Activated T-helper 2 cell treated with anti-CD3 and anti-CD28 coated beads, Interferon-gamma antibody, Interleukin-2, Interleukin-4, amounts not matched to agents 10 μg/mL and 5 μg/mL and 100 μg/mL, durations not matched to agents 14 hours and 24 hours and 36 hours (primary cell): ENCODE results near the gene WDR86. TPM values are rescaled to one million over a fixed set of nuclear protein-coding genes. Genes with fewer than 3 reads are reported as not detected.

Experiments used
- DNase-seq: peaks from one replicate; pipeline ENCODE4 v3.0.0; 2021; ENCODE audit warnings: low spot score
- H3K27ac Mint-ChIP-seq: one replicate; pipeline ENCODE4 v1.8.0; 2021; ENCODE audit warnings: mixed read lengths
- H3K27me3 Mint-ChIP-seq: one replicate; pipeline ENCODE4 v1.8.0; 2021; ENCODE audit warnings: low read depth, mixed read lengths
- H3K36me3 Mint-ChIP-seq: one replicate; pipeline ENCODE4 v1.8.0; 2021; ENCODE audit warnings: low read depth, mixed read lengths
- H3K4me1 Mint-ChIP-seq: one replicate; pipeline ENCODE4 v1.8.0; 2021; ENCODE audit warnings: low read depth, mixed read lengths
- H3K4me3 Mint-ChIP-seq: one replicate; pipeline ENCODE4 v1.8.0; 2021; ENCODE audit warnings: low read depth, mild to moderate bottlenecking, moderate library complexity, mixed read lengths
- H3K9me3 Mint-ChIP-seq: one replicate; pipeline ENCODE4 v1.8.0; 2021; ENCODE audit warnings: mixed read lengths
- intact Hi-C: fragments of 100-400 bp; cut with micrococcal nuclease; formaldehyde crosslinking; loops from one replicate; pipeline ENCODE4 v1.15.1; 2023
- total RNA-seq: library from RNA; stranded (reverse); gene quantifications from 2 replicates; pipeline ENCODE4 v1.2.3, GENCODE V29; 2022

The WDR86 gene
- total RNA-seq, 1 donor from 2014 or later: not detected

DNA sequence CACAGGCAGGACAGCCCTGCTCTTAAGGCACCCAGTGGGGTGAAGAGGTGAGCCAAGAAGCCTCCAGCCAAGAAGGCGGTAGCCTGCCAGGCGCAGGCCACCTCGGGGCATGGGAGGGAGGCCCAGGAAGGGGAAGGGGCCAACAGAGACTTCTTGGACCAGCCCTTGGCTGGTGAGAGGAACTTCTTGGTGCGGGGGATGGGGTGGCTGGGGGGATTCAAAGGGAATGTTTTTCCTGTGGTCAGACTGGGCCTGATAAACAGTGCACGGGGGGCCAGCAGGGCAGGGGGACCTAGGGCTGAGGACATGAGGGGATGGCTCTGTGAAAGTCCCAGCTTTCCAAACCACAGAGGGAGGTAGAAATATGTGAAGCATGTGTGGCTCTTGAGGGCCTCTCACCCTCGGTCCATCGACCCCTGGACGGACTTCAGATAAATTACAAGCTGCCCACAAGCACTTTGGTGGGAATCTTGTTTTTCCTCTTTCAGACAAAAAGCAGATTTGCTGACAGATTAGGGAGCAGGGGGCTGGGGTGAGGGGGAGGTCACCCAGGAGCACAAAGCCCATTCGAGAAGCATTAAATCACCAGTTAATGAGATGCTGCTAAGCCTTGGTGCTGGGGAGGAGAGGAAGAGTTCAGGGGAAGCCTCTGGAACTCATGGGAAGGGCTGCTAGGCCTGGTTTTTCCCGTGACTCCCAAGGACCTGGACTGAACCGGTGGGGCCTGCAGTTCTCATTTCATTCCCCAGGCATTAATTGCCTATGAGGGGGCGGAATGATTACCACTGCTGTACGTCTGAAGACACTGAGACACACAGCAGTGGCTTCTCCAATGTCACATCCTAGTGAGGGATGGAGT lies 18.8 kb upstream of the WDR86 start:
- Mint-ChIP-seq H3K27ac (no peak overlapping the region), H3K36me3 (no peaks in the 10 kb centered on the region), H3K27me3 (peaks cover 8% of the 10 kb centered on the region), H3K4me1 (peaks cover 34% of the 10 kb centered on the region), H3K4me3 (no peak overlapping the region), H3K9me3 (no peaks in the 10 kb centered on the region)
- no peak for DNase-seq
- intact Hi-C loops: loop anchor here (2.0 kb wide), 1 partner anchor 14 kb away; no protein-coding TSS in a partner anchor

DNA sequence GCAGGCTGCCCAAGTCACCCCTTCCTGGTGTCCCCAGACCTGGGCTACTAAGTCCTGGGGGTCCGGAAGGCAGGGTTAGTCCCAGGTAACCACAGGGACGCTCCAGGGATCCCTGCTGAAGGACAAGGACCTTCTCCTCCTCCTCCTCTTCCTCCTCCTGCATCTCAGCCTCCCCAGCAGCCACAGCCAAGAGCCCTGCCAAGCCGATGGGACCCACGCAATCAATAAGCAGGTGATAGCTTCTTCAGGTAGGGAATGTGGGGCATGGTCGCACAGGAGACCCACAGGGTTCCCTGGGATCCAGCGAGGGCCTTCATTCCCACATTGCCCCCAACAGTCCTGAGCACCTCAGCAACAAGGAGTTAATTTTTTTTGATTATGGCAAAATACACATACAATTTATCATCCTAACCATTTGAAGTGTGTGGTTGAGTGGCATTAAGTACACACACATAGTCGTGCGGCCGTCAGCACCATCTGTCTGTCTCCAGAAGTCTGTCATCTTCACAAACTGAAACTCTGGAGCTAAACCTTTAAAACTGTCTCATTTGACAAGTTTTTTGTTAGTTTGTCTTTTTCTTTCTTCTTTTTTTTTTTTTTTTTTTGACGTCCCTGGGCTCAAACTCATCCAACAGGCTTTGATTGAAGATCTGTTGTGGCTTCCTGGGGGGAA lies 18.0 kb upstream of the WDR86 start:
- H3K9me3 Mint-ChIP-seq: no peaks in the 10 kb centered on the region
- H3K27ac Mint-ChIP-seq: no peak overlapping the region
- intact Hi-C loops: loop anchor here (2.0 kb wide), 1 partner anchor 13 kb away; no protein-coding TSS in a partner anchor
- H3K36me3 Mint-ChIP-seq: no peaks in the 10 kb centered on the region
- no peak overlapping the region for H3K4me3 Mint-ChIP-seq
- H3K4me1 Mint-ChIP-seq: peaks cover 27% of the 10 kb centered on the region
- DNase-seq: no peak
- H3K27me3 Mint-ChIP-seq: peaks cover 9% of the 10 kb centered on the region

DNA sequence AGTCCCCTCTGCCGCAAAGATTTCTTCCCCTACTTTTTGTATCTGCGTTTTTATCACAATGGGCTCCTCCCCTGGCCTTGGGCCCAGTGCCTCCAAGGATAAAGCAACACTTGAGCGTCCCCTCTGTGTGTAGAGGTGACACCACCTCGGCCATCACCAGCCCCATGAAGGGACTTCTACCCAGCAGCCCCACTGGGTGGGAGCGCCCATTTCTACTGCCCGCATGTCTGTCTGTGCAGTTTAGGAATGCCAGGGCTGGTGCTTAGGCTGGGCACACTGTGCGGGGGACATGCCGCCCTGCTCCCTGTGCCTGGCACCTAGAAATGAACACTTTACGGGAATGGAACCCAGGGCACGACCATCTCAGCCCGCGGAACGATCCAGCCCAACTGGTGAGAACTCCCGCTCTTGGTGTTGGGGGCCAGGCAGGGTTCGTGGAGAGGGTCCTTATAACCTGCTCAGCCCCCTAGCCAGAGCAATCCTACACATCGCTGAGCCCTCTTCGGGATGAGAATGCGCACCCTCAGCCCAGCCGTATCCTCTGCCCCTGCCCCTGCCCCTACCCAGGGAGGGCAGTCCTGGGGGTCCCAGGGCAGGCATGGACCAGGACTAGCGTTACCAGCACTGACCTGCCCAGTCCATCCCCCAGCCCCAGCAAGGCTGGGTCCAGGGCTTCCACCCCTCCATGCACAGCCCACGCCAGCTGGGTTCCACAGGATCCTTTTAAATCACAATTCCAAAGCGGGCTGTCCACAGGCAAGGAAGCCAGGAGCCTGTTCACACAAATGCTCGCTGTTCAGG lies 17.3 kb upstream of the WDR86 start:
- Mint-ChIP-seq H3K9me3 (peaks cover 3% of the 10 kb centered on the region), H3K27me3 (peaks cover 9% of the 10 kb centered on the region), H3K4me1 (peaks cover 23% of the 10 kb centered on the region), H3K4me3 (no peak overlapping the region), H3K27ac (no peak overlapping the region), H3K36me3 (no peaks in the 10 kb centered on the region)
- DNase-seq: no peak
- intact Hi-C loops: no loop called here

DNA sequence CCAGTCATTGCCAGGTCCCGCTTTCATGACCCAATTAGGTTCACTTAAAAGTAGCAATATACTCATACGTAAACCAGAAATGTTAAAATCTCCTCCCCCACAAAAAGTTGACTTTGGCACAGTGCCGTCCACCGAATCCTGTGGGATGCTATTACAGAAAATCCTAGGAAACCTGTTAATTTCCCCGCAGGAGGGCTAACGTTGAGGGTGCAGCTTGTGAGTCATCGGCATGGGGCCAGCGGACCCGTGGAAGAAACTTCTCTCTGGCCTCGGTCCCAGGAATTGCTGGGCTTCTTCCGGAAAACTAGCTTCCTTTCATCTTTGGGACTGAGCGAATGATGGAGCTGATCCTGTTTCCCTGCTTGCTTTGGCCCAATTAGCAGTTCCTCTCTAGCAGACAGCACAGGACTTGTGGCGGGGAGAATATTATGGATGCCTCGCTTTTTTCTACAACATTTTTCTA lies 16.6 kb upstream of the WDR86 start:
- Mint-ChIP-seq H3K4me1 (peaks cover 22% of the 10 kb centered on the region), H3K27me3 (peaks cover 9% of the 10 kb centered on the region), H3K4me3 (no peak overlapping the region), H3K27ac (no peak overlapping the region), H3K9me3 (peaks cover 9% of the 10 kb centered on the region), H3K36me3 (no peaks in the 10 kb centered on the region)
- DNase-seq: no peak
- intact Hi-C loops: no loop called here

DNA sequence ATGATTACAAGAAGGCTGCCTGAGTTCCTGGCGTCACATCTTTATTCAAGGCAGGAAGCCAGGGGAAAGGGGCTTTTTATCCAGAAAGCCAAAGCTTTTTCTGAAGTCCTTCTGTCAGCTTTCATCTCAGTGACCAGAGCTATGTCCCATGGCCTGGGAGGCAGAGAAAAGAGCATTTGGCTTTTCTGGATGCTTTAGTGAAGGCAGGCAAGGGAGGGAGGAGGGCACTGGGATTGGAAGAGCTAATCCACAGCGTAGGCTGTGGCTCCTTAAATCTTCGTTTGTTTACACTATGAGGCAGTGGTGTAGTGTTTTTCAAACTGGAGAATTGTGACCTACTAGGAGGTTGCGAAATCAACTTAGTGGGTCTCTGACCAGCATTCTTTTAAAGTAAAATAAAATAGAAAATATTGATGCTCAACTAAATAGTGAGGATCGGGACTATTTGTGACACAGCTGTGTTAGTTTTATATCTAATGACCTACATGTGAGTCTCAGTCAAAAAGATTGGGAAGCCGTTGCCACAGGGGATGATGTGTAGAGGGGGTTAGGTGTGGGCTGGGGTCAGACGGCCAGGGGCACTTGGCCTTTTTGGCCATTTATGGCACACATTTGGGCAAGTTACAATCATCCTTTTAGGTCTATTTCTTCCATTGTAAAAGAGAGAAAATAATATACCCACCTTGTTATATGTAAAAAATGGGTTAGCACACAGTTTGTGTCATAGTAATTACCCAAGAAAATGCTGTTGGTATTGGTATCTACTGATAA lies 16.0 kb upstream of the WDR86 start:
- no peak overlapping the region for H3K27ac Mint-ChIP-seq
- DNase-seq: no peak
- H3K27me3 Mint-ChIP-seq: peaks cover 9% of the 10 kb centered on the region
- H3K9me3 Mint-ChIP-seq: peaks cover 9% of the 10 kb centered on the region
- H3K4me1 Mint-ChIP-seq: peaks cover 21% of the 10 kb centered on the region
- H3K4me3 Mint-ChIP-seq: no peak overlapping the region
- H3K36me3 Mint-ChIP-seq: no peaks in the 10 kb centered on the region
- intact Hi-C loops: no loop called here

DNA sequence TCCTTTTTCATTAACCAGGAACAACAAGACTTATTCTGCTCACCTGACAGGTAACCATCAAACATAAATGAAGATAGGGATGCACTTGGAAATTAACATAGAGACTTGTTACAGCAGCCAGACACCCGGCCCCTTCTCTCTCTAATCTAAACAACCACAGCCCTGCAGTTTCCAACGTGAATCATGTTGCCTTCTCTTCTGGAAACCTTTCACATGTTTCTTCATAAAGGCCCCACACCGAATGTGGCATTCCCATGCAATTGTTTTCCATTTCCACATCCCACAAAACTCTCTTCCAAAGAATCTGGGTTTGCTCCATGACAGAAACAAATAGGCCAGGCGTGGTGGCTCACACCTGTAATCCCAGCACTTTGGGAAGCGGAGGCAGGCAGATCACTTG lies 15.0 kb upstream of the WDR86 start:
- no peak for DNase-seq
- Mint-ChIP-seq H3K36me3 (no peaks in the 10 kb centered on the region), H3K4me1 (peaks cover 15% of the 10 kb centered on the region), H3K4me3 (no peak overlapping the region), H3K9me3 (peaks cover 16% of the 10 kb centered on the region), H3K27me3 (peaks cover 12% of the 10 kb centered on the region), H3K27ac (no peak overlapping the region)
- intact Hi-C loops: no loop called here

DNA sequence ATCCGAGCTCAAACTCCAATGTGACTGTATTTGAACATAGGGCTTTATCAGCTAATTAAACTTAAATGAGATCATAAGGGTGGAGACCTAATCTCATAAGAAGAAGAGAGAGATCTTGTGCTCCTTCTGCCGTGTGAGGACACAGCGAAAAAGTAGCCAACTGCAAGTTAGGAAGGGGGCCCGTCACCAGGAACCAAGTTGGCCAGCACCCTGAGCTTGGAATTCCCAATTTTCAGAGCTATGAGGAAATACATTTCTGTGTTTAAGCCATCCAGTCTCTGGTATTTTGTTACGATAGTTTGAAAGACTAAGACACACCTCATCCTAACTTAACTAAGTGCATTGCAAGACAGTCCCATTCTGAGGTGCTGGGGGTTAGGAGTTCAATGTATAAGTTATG lies 14.1 kb upstream of the WDR86 start:
- H3K27ac Mint-ChIP-seq: no peak overlapping the region
- DNase-seq: no peak
- intact Hi-C loops: no loop called here
- peaks cover 6% of the 10 kb centered on the region for H3K4me1 Mint-ChIP-seq
- peaks cover 17% of the 10 kb centered on the region for H3K9me3 Mint-ChIP-seq
- peaks cover 12% of the 10 kb centered on the region for H3K27me3 Mint-ChIP-seq
- H3K4me3 Mint-ChIP-seq: no peak overlapping the region
- H3K36me3 Mint-ChIP-seq: no peaks in the 10 kb centered on the region

DNA sequence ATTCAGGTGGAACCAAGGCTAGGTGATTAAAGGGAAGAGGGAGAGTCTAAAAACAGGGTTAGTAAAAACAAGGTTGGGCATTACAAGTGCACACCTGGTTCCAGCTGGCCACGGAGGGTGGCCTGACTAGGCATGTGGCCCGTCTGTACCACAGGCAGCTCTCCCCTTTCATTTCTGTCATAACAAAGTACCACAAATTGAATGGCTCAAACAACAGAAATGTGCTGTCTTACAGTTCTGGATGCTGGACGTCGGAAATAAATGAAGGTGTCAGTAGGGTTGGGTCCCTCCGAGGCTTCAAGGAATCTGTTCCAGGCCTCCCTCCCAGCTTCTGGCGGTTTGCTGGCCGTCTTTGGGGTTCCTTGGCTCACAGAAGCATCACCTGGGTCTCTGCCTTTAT lies 13.4 kb upstream of the WDR86 start:
- DNase-seq: no peak
- Mint-ChIP-seq H3K36me3 (no peaks in the 10 kb centered on the region), H3K4me1 (peaks cover 1% of the 10 kb centered on the region), H3K4me3 (no peak overlapping the region), H3K27me3 (peaks cover 14% of the 10 kb centered on the region), H3K27ac (no peak overlapping the region), H3K9me3 (peaks cover 20% of the 10 kb centered on the region)
- intact Hi-C loops: no loop called here

DNA sequence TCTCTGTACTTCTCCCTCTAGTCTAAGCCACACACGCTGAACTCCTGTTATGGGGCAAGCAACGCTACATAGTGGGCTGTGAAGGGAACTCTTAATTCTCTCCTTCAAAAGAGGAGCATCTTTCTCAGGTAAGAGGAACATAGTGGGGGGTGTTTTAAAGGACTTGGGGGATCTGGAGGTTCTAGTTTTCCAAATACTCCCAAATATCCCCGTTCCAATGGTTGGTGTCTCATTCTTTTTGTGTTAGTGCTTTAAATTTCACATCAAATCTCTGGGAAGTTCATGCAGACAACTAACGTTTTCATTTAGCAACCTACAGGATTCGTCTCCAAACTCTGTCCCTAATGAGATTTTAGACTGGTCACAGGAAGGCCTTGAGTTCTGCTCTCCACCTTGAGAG lies 12.4 kb upstream of the WDR86 start:
- DNase-seq: no peak
- Mint-ChIP-seq H3K4me1 (no peaks in the 10 kb centered on the region), H3K27ac (no peak overlapping the region), H3K9me3 (peaks cover 23% of the 10 kb centered on the region), H3K36me3 (no peaks in the 10 kb centered on the region), H3K27me3 (peaks cover 14% of the 10 kb centered on the region), H3K4me3 (no peak overlapping the region)
- intact Hi-C loops: no loop called here

DNA sequence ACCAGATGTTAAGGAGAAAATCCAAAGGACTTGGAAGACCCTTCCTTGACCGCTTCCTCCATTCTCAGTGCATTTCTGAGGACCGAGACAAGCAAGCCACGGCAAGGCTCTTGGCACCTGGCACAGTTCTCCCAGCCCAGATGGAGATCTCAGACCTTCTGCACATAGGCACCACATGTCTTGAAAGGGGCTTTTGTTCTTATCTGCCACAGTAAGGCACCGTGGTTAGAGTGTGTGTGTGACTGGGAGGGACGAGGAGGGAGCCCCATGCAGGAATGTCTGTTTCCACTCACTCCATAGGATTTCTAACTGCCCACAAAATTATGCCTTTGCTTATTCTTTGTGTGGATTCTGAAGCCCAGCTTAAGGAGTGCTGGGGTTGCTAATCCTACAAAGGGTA lies 10.3 kb upstream of the WDR86 start:
- H3K27me3 Mint-ChIP-seq: peaks cover 19% of the 10 kb centered on the region
- H3K4me3 Mint-ChIP-seq: no peak overlapping the region
- no peaks in the 10 kb centered on the region for H3K36me3 Mint-ChIP-seq
- intact Hi-C loops: no loop called here
- peaks cover 23% of the 10 kb centered on the region for H3K9me3 Mint-ChIP-seq
- H3K27ac Mint-ChIP-seq: no peak overlapping the region
- H3K4me1 Mint-ChIP-seq: no peaks in the 10 kb centered on the region
- no peak for DNase-seq

DNA sequence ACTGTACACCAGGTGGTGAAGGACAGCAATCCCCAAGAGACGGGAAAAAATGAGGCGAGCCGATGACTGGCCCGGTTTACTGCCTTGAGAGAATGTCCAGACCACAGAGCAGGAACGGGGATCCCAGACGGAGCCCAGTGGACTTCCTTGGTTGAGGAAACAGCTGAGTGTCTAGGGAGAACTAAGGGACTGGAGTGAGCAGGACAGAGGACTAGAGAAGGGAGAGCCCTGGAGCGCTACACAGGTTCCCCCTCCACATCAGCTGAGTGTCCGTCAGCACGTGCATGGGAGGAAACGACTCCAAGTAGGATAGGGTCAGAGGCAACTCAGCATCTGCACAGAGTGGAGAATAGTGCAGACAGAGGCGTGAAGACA lies 7.1 kb upstream of the WDR86 start:
- Mint-ChIP-seq H3K4me1 (peaks cover 14% of the 10 kb centered on the region), H3K9me3 (peaks cover 18% of the 10 kb centered on the region), H3K27ac (no peak overlapping the region), H3K27me3 (peaks cover 32% of the 10 kb centered on the region), H3K4me3 (no peak overlapping the region), H3K36me3 (no peaks in the 10 kb centered on the region)
- intact Hi-C loops: no loop called here
- DNase-seq: no peak
